Kidney (tissue), 14 donors: ENCODE results near the gene MRPS17. TPM values are rescaled to one million over a fixed set of nuclear protein-coding genes. Genes with fewer than 3 reads are reported as not detected.
"Not testable (repeated sequence)": the region's sequence is repeated elsewhere in the genome, so short reads cannot be mapped to it uniquely, and the experiment has no call there.

ENCODE experiments used
- DNase-seq, 5 donors: peaks; one replicate each; pipeline ENCODE4 v3.0.0-alpha.2; 2013 to 2020
- FAIRE-seq: peaks from 2 replicates; lab custom pipeline; 2012; peaks lifted over from hg19 to GRCh38; lab: Jason Lieb, UNC
- H3K27ac ChIP-seq, 2 donors: one replicate each; pipeline ENCODE4 v1.7.0; 2013; ENCODE audit warnings: low read depth in 2 of 2, low read length in 2 of 2, inconsistent platforms in 1 of 2
- H3K27me3 ChIP-seq: one replicate; pipeline ENCODE4 v1.7.1; 2013; ENCODE audit warnings: low read length, inconsistent platforms; ENCODE audit not compliant: control insufficient read depth, insufficient read depth
- H3K36me3 ChIP-seq, 3 donors: one replicate each; pipeline versions ENCODE4 v1.7.0 to v1.7.1; 2013; ENCODE audit warnings: low read length in 3 of 3, control low read depth in 1 of 3, inconsistent platforms in 1 of 3; ENCODE audit not compliant: insufficient read depth in 3 of 3, control insufficient read depth in 2 of 3
- H3K4me1 ChIP-seq, 3 donors: one replicate each; pipeline versions ENCODE4 v1.7.0 to v1.7.1; 2013; ENCODE audit warnings: low read length in 3 of 3, inconsistent platforms in 1 of 3, low read depth in 1 of 3; ENCODE audit not compliant: control insufficient read depth in 2 of 3, insufficient read depth in 2 of 3
- H3K4me3 ChIP-seq, 3 donors: one replicate each; pipeline versions ENCODE4 v1.7.0 to v1.8.1; 2013; ENCODE audit warnings: low read length in 3 of 3, control low read depth in 1 of 3, inconsistent platforms in 1 of 3
- H3K9ac ChIP-seq, 3 donors: one replicate each; pipeline versions ENCODE4 v1.7.0 to v1.7.1; 2013; ENCODE audit warnings: low read length in 3 of 3, control low read depth in 1 of 3, inconsistent platforms in 1 of 3
- H3K9me3 ChIP-seq, 3 donors: one replicate each; pipeline versions ENCODE4 v1.7.0 to v1.7.1; 2013; ENCODE audit warnings: low read length in 3 of 3, control low read depth in 1 of 3, inconsistent platforms in 1 of 3; ENCODE audit not compliant: control insufficient read depth in 2 of 3, insufficient read depth in 1 of 3
- CTCF ChIP-seq: IDR thresholded peaks from 3 replicates; pipeline ENCODE4 v1.5.1; 2012; ENCODE audit warnings: mild to moderate bottlenecking, moderate library complexity, borderline replicate concordance; ENCODE audit not compliant: insufficient read depth; ENCODE audit errors: extremely low read depth
- intact Hi-C: fragments of 100-400 bp; cut with DNase I; formaldehyde crosslinking; loops from one replicate; pipeline ENCODE4 v1.11.1; 2022
- polyA plus RNA-seq: library from polyadenylated mRNA; stranded (reverse); fragments of 350-450 nt; fragmentation: Illumina TruSeq; extraction: RNeasy Lipid Tissue Mini Kit (QIAGEN cat#74804); gene quantifications from one replicate; pipeline ENCODE4 v1.2.3, GENCODE V29; 2014; ENCODE audit warnings: low read depth, low replicate concordance; ENCODE audit not compliant: insufficient read depth
- total RNA-seq: library from RNA; stranded (reverse); fragmentation: NEBNext Ultra II Directional; extraction: Animal tissue kit (Norgen Biotek cat#: 25700); gene quantifications from one replicate; pipeline ENCODE4 v1.2.1, GENCODE V29; 2021
- donor health status: control.
- donor health status: control.
- donor health status: control.
- donor health status: control.
- donor health status: control.
- donor health status: DM: yes; HTN: yes; CAD: no.
- donor health status: Normal renal cell carcinoma (clear cell type).

MRPS17 gene
- total and polyA plus RNA-seq, 2 donors from 2014 or later = 12.5 to 26.8 TPM

- no peak for DNase-seq
- intact Hi-C loops = no loop called here
- Histone ChIP-seq H3K9ac (no peak overlapping the region), H3K36me3 (peaks cover 0 to 2% (median 0%) of the 10 kb centered on the region in 3 donors), H3K4me3 (no peak overlapping the region), H3K4me1 (no peaks in the 10 kb centered on the region), H3K27ac (no peak overlapping the region), H3K9me3 (peaks cover 0 to 5% (median 0%) of the 10 kb centered on the region in 3 donors), H3K27me3 (no peaks in the 10 kb centered on the region)
- no peak for TF ChIP-seq CTCF
- FAIRE-seq = no peak
Measured at GRCh38 chr7:55931421-55932151, 20.1 kb upstream of the MRPS17 start.

GRCh38 chr7:55939514-55940123, 12.1 kb upstream of the MRPS17 start:
- peaks cover 3 to 27% (median 4%) of the 10 kb centered on the region in 3 donors for H3K9me3 ChIP-seq
- no peak for TF ChIP-seq CTCF

GRCh38 chr7:55946545-55946944, 5.1 kb upstream of the MRPS17 start:
- Histone ChIP-seq H3K9ac (no peak overlapping the region), H3K36me3 (no peaks in the 10 kb centered on the region), H3K27ac (no peak overlapping the region), H3K4me3 (no peak overlapping the region), H3K4me1 (no peaks in the 10 kb centered on the region), H3K9me3 (peaks cover 0 to 3% (median 0%) of the 10 kb centered on the region in 3 donors), H3K27me3 (no peaks in the 10 kb centered on the region)
- no peak for TF ChIP-seq CTCF
- FAIRE-seq = no peak
- intact Hi-C loops = no loop called here
- no peak for DNase-seq

More at GRCh38 chr7:55939514-55940123, 12.1 kb upstream of the MRPS17 start:
- intact Hi-C loops = no loop called here
- Histone ChIP-seq H3K27ac (no peak overlapping the region), H3K4me3 (no peak overlapping the region), H3K4me1 (no peaks in the 10 kb centered on the region), H3K27me3 (no peaks in the 10 kb centered on the region), H3K36me3 (peaks cover 0 to 10% (median 3%) of the 10 kb centered on the region in 3 donors), H3K9ac (no peak overlapping the region)
- no peak for FAIRE-seq
- DNase-seq = no peak

GRCh38 chr7:55952352-55952671, 635 bp downstream of the MRPS17 start:
- intact Hi-C loops, H3K36me3 ChIP-seq, H3K4me1 ChIP-seq, H3K27ac ChIP-seq, DNase-seq, H3K27me3 ChIP-seq, FAIRE-seq, H3K9me3 ChIP-seq: not testable (repeated sequence)
- H3K4me3 ChIP-seq = peak overlapping the region; percentile 42 to 98 (median 83)
- H3K9ac ChIP-seq = peak overlapping the region in 2 of 3 donors; percentile 74 to 97
